Panc1 (cell line): Measurements from ENCODE around the gene TRDMT1. TPM values are rescaled to one million over a fixed set of nuclear protein-coding genes. Genes with fewer than 3 reads are reported as not detected.

ENCODE experiments used
- ATAC-seq: fragments of 200-7000 bp; cut with Tn5 transposase; 2 replicates; pipeline ENCODE4 v1.9.1; 2020; ENCODE audit warnings: mild to moderate bottlenecking, moderate library complexity
- BruUV-seq: library from RNA; stranded (reverse); fragments of 400-500 nt; replicated peaks from 2 replicates; lab custom pipeline; 2021; lab: Mats Ljungman, UMichigan
- CTCF ChIA-PET: fragments of 300-600 bp; sonication (Branson Sonifier 250); formaldehyde crosslinking; loops from one replicate; lab custom pipeline; 2022; ENCODE audit warnings: antibody characterized with exemption; lab: Charles Lee
- POLR2A ChIA-PET: fragments of 300-600 bp; sonication (Branson Sonifier 250); formaldehyde crosslinking; loops from one replicate; lab custom pipeline; 2022; ENCODE audit warnings: antibody characterized with exemption; lab: Charles Lee
- DNase-seq: peaks from one replicate; pipeline ENCODE4 v3.0.0-alpha.2; 2010; ENCODE audit warnings: low read depth, low spot score
- H3K27ac ChIP-seq: 2 replicates; pipeline ENCODE4 v1.5.1; 2011; ENCODE audit warnings: mild to moderate bottlenecking, low read length, inconsistent platforms
- H3K27me3 ChIP-seq: fragments of 200-500 bp; sonication (Bioruptor generic); 2 replicates; pipeline ENCODE4 v1.6.0; 2014; ENCODE audit warnings: low read length, inconsistent platforms; ENCODE audit not compliant: control insufficient read depth, insufficient read depth
- H3K36me3 ChIP-seq: fragments of 200-500 bp; sonication (Bioruptor generic); 2 replicates; pipeline ENCODE4 v1.5.1; 2014; ENCODE audit warnings: inconsistent platforms, mild to moderate bottlenecking, low read length, moderate library complexity; ENCODE audit not compliant: control insufficient read depth, insufficient read depth
- H3K4me1 ChIP-seq: 2 replicates; pipeline ENCODE4 v1.5.1; 2011; ENCODE audit warnings: inconsistent platforms, mild to moderate bottlenecking, low read length, moderate library complexity; ENCODE audit not compliant: control insufficient read depth, insufficient read depth
- H3K4me3 ChIP-seq, 2 experiments: 2 replicates each; pipeline ENCODE4 v1.5.1; 2011 to 2012; ENCODE audit warnings: low read depth in 2 of 2, low read length in 2 of 2, mild to moderate bottlenecking in 2 of 2, inconsistent platforms in 1 of 2, moderate library complexity in 1 of 2
- H3K9me3 ChIP-seq: fragments of 200-500 bp; sonication (Bioruptor generic); 2 replicates; pipeline ENCODE4 v1.5.1; 2014; ENCODE audit warnings: low read depth, mild to moderate bottlenecking, inconsistent platforms, low read length, moderate library complexity; ENCODE audit not compliant: control insufficient read depth, insufficient read depth
- CTCF ChIP-seq: fragments of 450-650 bp; IDR thresholded peaks from 2 replicates; pipeline ENCODE4 v1.5.1; 2017; ENCODE audit warnings: mild to moderate bottlenecking
- POLR2AphosphoS5 ChIP-seq: IDR thresholded peaks from 2 replicates; pipeline ENCODE4 v1.6.1; 2012; ENCODE audit warnings: mild to moderate bottlenecking, low read depth, low read length, moderate library complexity
- REST ChIP-seq, 2 experiments: IDR thresholded peaks; 2 replicates each; pipeline ENCODE4 v1.6.1; 2011 to 2012; ENCODE audit warnings: low read depth in 2 of 2, control low read depth in 1 of 2, low read length in 1 of 2, mild to moderate bottlenecking in 1 of 2, moderate library complexity in 1 of 2; ENCODE audit not compliant: insufficient read depth in 1 of 2
- SIN3A ChIP-seq: IDR thresholded peaks from 2 replicates; pipeline ENCODE4 v1.6.1; 2012; ENCODE audit warnings: low read depth, mild to moderate bottlenecking, low read length, moderate library complexity, borderline replicate concordance; ENCODE audit not compliant: insufficient read depth
- TCF7L2 ChIP-seq: IDR thresholded peaks from 2 replicates; pipeline ENCODE4 v1.6.1; 2011; ENCODE audit warnings: mild to moderate bottlenecking, low read depth, low read length, inconsistent platforms
- in situ Hi-C: cut with HindIII; loops from 2 replicates; pipeline ENCODE4 v1.10.0; 2016; ENCODE audit warnings: low sequenced_read_pairs, low pct_unique_long_range_greater_than_20kb
- intact Hi-C: fragments of 100-400 bp; cut with micrococcal nuclease; formaldehyde crosslinking; loops from one replicate; pipeline ENCODE4 v1.10.0; 2022; ENCODE audit not compliant: unreplicated experiment
- total RNA-seq: library from RNA; stranded (reverse); gene quantifications from one replicate; pipeline ENCODE4 v1.2.1, GENCODE V29; 2021; ENCODE audit not compliant: unreplicated experiment

Gene TRDMT1
- total RNA-seq, 1 experiment from 2014 or later, result 7.6 TPM

GRCh38 chr10:17237149-17237527 lies 35.7 kb upstream of the TRDMT1 start:
- Histone ChIP-seq H3K36me3 (peaks cover 36% of the 10 kb centered on the region), H3K27ac (peak overlapping the region; percentile 48; the same call in 1 of the 2 replicates), H3K4me1 (peaks cover 34% of the 10 kb centered on the region), H3K9me3 (no peaks in the 10 kb centered on the region), H3K4me3 (no peak overlapping the region), H3K27me3 (no peaks in the 10 kb centered on the region)
- DNase-seq (no peak), ATAC-seq (no peak)
- POLR2A ChIA-PET, result interaction anchor here (0.7 kb wide), 3 partner anchors 124 to 393 kb away, joined by 3 read pairs; no protein-coding TSS in a partner anchor
- intact Hi-C loops, result loop anchor here (10.0 kb wide), 1 partner anchor 212 kb away; no protein-coding TSS in a partner anchor
- TF ChIP-seq REST (IDR thresholded peaks at IDR 0.05; ENCODE audit: insufficient read depth in 1 of 2, low read depth in 2 of 2, low read length in 1 of 2) (no peak), TCF7L2 (no peak), SIN3A (no peak), CTCF (no peak), POLR2AphosphoS5 (no peak; the same call in 1 of the 2 replicates)
- CTCF ChIA-PET, result no interaction called here
- in situ Hi-C loops, result no loop called here
- no TSS peak for BruUV-seq

- no peak for ATAC-seq
- in situ Hi-C loops (no loop called here), intact Hi-C loops (loop anchor here (10.0 kb wide), 1 partner anchor 212 kb away; no protein-coding TSS in a partner anchor)
- DNase-seq, result no peak
- Histone ChIP-seq H3K4me1 (peaks cover 34% of the 10 kb centered on the region), H3K27ac (peak overlapping the region; percentile 95), H3K4me3 (peak overlapping the region in 1 of 2 experiments; percentile 88; a peak in 1 of 4 replicates), H3K9me3 (no peaks in the 10 kb centered on the region), H3K27me3 (no peaks in the 10 kb centered on the region), H3K36me3 (peaks cover 42% of the 10 kb centered on the region)
- CTCF ChIA-PET, result no interaction called here
- no TSS peak for BruUV-seq
- TF ChIP-seq TCF7L2, result no peak
- no peak for TF ChIP-seq REST (IDR thresholded peaks at IDR 0.05; ENCODE audit: insufficient read depth in 1 of 2, low read depth in 2 of 2, low read length in 1 of 2)
- peak; percentile 63 for TF ChIP-seq POLR2AphosphoS5
- POLR2A ChIA-PET, result interaction anchor here (0.7 kb wide), 1 partner anchor 248 kb away, joined by 3 read pairs; no protein-coding TSS in a partner anchor
These were observed 35.1 kb upstream of the TRDMT1 start for GRCh38 chr10:17236468-17237148.
